HCT116 (cell line): ENCODE data around the gene PTGS1. TPM values are rescaled to one million over a fixed set of nuclear protein-coding genes. Genes with fewer than 3 reads are reported as not detected.

Experiments
- ATAC-seq: fragments of 200-7000 bp; cut with Tn5 transposase; 2 replicates; pipeline ENCODE4 v1.9.1; 2020; ENCODE audit warnings: mild to moderate bottlenecking, moderate library complexity
- BruUV-seq: library from RNA; stranded (reverse); fragments of 400-500 nt; replicated peaks from 2 replicates; lab custom pipeline; 2021; lab: Mats Ljungman, UMichigan
- CTCF ChIA-PET: fragments of 300-600 bp; sonication (Branson Sonifier 250); formaldehyde crosslinking; loops from one replicate; lab custom pipeline; 2021; ENCODE audit warnings: antibody characterized with exemption; lab: Charles Lee
- POLR2A ChIA-PET: fragments of 300-600, 350-600 bp; sonication (Branson Sonifier 250); formaldehyde crosslinking; loops from one replicate; lab custom pipeline; 2021; ENCODE audit warnings: antibody characterized with exemption; lab: Charles Lee
- RAD21 ChIA-PET, 2 experiments: fragments of 300-600 bp; sonication (Branson Sonifier 250); formaldehyde crosslinking; loops; one replicate each; lab custom pipeline; 2023; ENCODE audit warnings: low total read pairs in 2 of 2; ENCODE audit not compliant: uncharacterized antibody in 2 of 2, unreplicated experiment in 2 of 2, low non-redundant PET in 1 of 2; lab: Charles Lee
- DNase-seq: peaks from one replicate; pipeline ENCODE4 v3.0.0-alpha.2; 2010; ENCODE audit warnings: low read depth, low spot score
- H2AFZ ChIP-seq: fragments of 200-600 bp; shearing (Covaris generic), sonication (generic); 2 replicates; pipeline ENCODE4 v1.6.1; 2017; ENCODE audit warnings: low read depth, mixed run types, mixed read lengths, antibody characterized with exemption, low read length; ENCODE audit not compliant: poor library complexity, severe bottlenecking
- H3K27ac ChIP-seq: 2 replicates; pipeline ENCODE4 v1.5.1; 2012; ENCODE audit warnings: low read depth, low read length
- H3K27me3 ChIP-seq: fragments of 200-600 bp; sonication (generic); 2 replicates; pipeline ENCODE4 v1.6.1; 2016; ENCODE audit warnings: mixed run types, low read length, mixed read lengths; ENCODE audit not compliant: insufficient read depth
- H3K36me3 ChIP-seq, 2 experiments: fragments of 200-500 bp in 1 of 2; fragments of 200-600 bp in 1 of 2; sonication (Bioruptor generic) in 1 of 2; sonication (generic) in 1 of 2; 2 replicates each; pipeline versions ENCODE4 v1.5.1 to v1.6.1; 2014 to 2016; ENCODE audit warnings: low read length in 2 of 2, inconsistent platforms in 1 of 2, mixed read lengths in 1 of 2, mixed run types in 1 of 2; ENCODE audit not compliant: insufficient read depth in 2 of 2, control insufficient read depth in 1 of 2
- H3K4me1 ChIP-seq, 2 experiments: fragments of 200-600 bp in 1 of 2; sonication (generic) in 1 of 2; 2 replicates each; pipeline versions ENCODE4 v1.5.1 to v1.6.1; 2012 to 2017; ENCODE audit warnings: low read length in 2 of 2, inconsistent platforms in 1 of 2, mild to moderate bottlenecking in 1 of 2, mixed read lengths in 1 of 2, mixed run types in 1 of 2, moderate library complexity in 1 of 2; ENCODE audit not compliant: insufficient read depth in 2 of 2, control insufficient read depth in 1 of 2
- H3K4me2 ChIP-seq: fragments of 200-600 bp; sonication (generic); 2 replicates; pipeline ENCODE4 v1.6.1; 2017; ENCODE audit warnings: mixed run types, low read length, mixed read lengths
- H3K4me3 ChIP-seq, 2 experiments: fragments of 200-600 bp in 1 of 2; sonication (generic) in 1 of 2; replicated peaks in 1 of 2; 2 replicates each; pipeline ENCODE4 v1.5.1; 2011 to 2016; ENCODE audit warnings: low read length in 2 of 2, control low read depth in 1 of 2, low read depth in 1 of 2, mild to moderate bottlenecking in 1 of 2, mixed read lengths in 1 of 2, mixed run types in 1 of 2
- H3K79me2 ChIP-seq: fragments of 200-600 bp; sonication (generic); 2 replicates; pipeline ENCODE4 v1.6.1; 2017; ENCODE audit warnings: mild to moderate bottlenecking, mixed run types, low read length, moderate library complexity, mixed read lengths; ENCODE audit not compliant: insufficient read depth
- H3K9ac ChIP-seq: fragments of 200-600 bp; sonication (generic); 2 replicates; pipeline ENCODE4 v1.6.1; 2016; ENCODE audit warnings: low read length, mixed read lengths
- H3K9me2 ChIP-seq: fragments of 200-600 bp; sonication (generic), shearing (Covaris generic); 2 replicates; pipeline ENCODE4 v1.6.1; 2017; ENCODE audit warnings: mixed run types, mild to moderate bottlenecking, moderate library complexity; ENCODE audit not compliant: insufficient read depth
- H3K9me3 ChIP-seq, 2 experiments: fragments of 200-500 bp in 1 of 2; fragments of 200-600 bp in 1 of 2; sonication (Bioruptor generic) in 1 of 2; sonication (generic) in 1 of 2; 2 replicates each; pipeline ENCODE4 v1.6.1; 2014 to 2017; ENCODE audit warnings: low read length in 2 of 2, mixed read lengths in 2 of 2, inconsistent platforms in 1 of 2, low read depth in 1 of 2, mild to moderate bottlenecking in 1 of 2, mixed run types in 1 of 2, moderate library complexity in 1 of 2; ENCODE audit not compliant: control insufficient read depth in 1 of 2, insufficient read depth in 1 of 2
- H4K20me1 ChIP-seq: fragments of 200-600 bp; sonication (generic), shearing (Covaris generic); 2 replicates; pipeline ENCODE4 v1.6.1; 2017; ENCODE audit warnings: mixed run types, mild to moderate bottlenecking, moderate library complexity; ENCODE audit not compliant: insufficient read depth
- CBX3 ChIP-seq: IDR thresholded peaks from 2 replicates; pipeline ENCODE4 v1.6.1; 2012; ENCODE audit warnings: low read depth
- CTCF ChIP-seq, 3 experiments: fragments of 200-600 bp in 1 of 3; sonication (generic) in 1 of 3; IDR thresholded peaks in 2 of 3; conservative IDR thresholded peaks in 1 of 3; 2 replicates each; pipeline ENCODE4 v1.5.1; 2012 to 2017; ENCODE audit warnings: low read depth in 2 of 3, low read length in 2 of 3, antibody characterized with exemption in 1 of 3, borderline replicate concordance in 1 of 3, control low read depth in 1 of 3, mild to moderate bottlenecking in 1 of 3, mixed read lengths in 1 of 3, mixed run types in 1 of 3, moderate library complexity in 1 of 3; ENCODE audit not compliant: insufficient read depth in 1 of 3
- FOSL1 ChIP-seq: IDR thresholded peaks from 2 replicates; pipeline ENCODE4 v1.6.1; 2012; ENCODE audit warnings: low read depth
- POLR2A ChIP-seq: IDR thresholded peaks from 2 replicates; pipeline ENCODE4 v1.7.0; 2011; ENCODE audit warnings: borderline replicate concordance; ENCODE audit not compliant: insufficient read depth, insufficient read length; ENCODE audit errors: extremely low read depth
- SIN3A ChIP-seq: IDR thresholded peaks from 2 replicates; pipeline ENCODE4 v1.6.1; 2012; ENCODE audit warnings: low read depth
- SRF ChIP-seq: IDR thresholded peaks from 2 replicates; pipeline ENCODE4 v1.6.1; 2012; ENCODE audit warnings: low read depth
- TCF7L2 ChIP-seq: IDR thresholded peaks from 2 replicates; pipeline ENCODE4 v1.7.0; 2011; ENCODE audit warnings: borderline replicate concordance, inconsistent platforms; ENCODE audit not compliant: insufficient read depth, insufficient read length; ENCODE audit errors: extremely low read depth
- ZFX ChIP-seq: fragments of 450-650 bp; IDR thresholded peaks from 2 replicates; pipeline ENCODE4 v1.6.1; 2017
- intact Hi-C: fragments of 100-400 bp; cut with micrococcal nuclease; formaldehyde crosslinking; loops from 2 replicates; pipeline ENCODE4 v1.10.0; 2022
- total RNA-seq: library from RNA; stranded (reverse); gene quantifications from one replicate; pipeline ENCODE4 v1.2.1, GENCODE V29; 2021; ENCODE audit not compliant: unreplicated experiment

PTGS1 gene
- total RNA-seq, 1 experiment from 2014 or later = 3.5 TPM

- RAD21 ChIA-PET = no interaction called here
- Histone ChIP-seq H3K9me3 (no peaks in the 10 kb centered on the region), H3K4me3 (no peak overlapping the region), H2AFZ (no peak overlapping the region), H3K4me2 (no peak overlapping the region)
- POLR2A ChIA-PET = no interaction called here
- no peak for DNase-seq
- ATAC-seq = no peak
- no peak for TF ChIP-seq CBX3
- no peak for TF ChIP-seq FOSL1
- TF ChIP-seq SRF = no peak
- no peak for TF ChIP-seq POLR2A
- TF ChIP-seq TCF7L2 = no peak
- no peak for TF ChIP-seq CTCF (IDR thresholded peaks at IDR 0.05 in 2 of 3, conservative IDR thresholded peaks at IDR 0.05 in 1 of 3; ENCODE audit: borderline replicate concordance in 1 of 3, insufficient read depth in 1 of 3, low read depth in 2 of 3, low read length in 2 of 3)
- TF ChIP-seq ZFX = no peak
- TF ChIP-seq SIN3A = no peak
- TF ChIP-seq, all 23 proteins: peak for 0
- Histone ChIP-seq H3K27me3 (no peaks in the 10 kb centered on the region), H3K79me2 (no peaks in the 10 kb centered on the region), H3K36me3 (no peaks in the 10 kb centered on the region), H4K20me1 (no peaks in the 10 kb centered on the region), H3K9ac (no peak overlapping the region), H3K4me1 (peaks cover 0 to 4% of the 10 kb centered on the region in 2 experiments; a peak in 1 of 4 replicates), H3K27ac (no peak overlapping the region), H3K9me2 (no peaks in the 10 kb centered on the region)
- intact Hi-C loops = no loop called here
- CTCF ChIA-PET = no interaction called here
- BruUV-seq = no TSS peak
Measured at GRCh38 chr9:122394265-122395125, 23.7 kb downstream of the PTGS1 start.
